LNCAP (cell line): Measurements from ENCODE around the gene MTARC2.

ENCODE experiments used
- TF ChIP-seq, protein P1 (sequence below): fragments of 450-650 bp; IDR thresholded peaks from 2 replicates; pipeline ENCODE4 v1.5.1; 2017; ENCODE audit warnings: mild to moderate bottlenecking

Gene MTARC2

DNA sequence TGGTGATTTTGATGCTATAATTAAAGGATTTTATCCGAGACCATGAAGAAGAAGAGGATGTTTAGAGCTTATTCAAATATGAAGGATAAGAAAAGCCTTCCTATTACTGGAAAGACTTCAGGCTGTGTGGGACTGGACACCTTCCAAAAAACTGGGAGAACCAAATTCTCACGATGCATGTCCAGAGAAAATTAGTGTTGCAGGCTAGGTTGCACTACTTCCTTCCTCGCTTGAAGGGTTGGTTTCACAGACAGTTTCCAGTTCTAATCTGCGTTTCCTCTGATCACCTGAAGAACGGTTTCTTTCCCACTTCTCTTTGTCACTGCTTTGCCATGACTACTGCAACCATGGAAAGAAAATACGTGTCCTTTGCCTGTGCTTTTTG lies 2.0 kb downstream of the MTARC2 start:
- TF ChIP-seq, protein P1, sequence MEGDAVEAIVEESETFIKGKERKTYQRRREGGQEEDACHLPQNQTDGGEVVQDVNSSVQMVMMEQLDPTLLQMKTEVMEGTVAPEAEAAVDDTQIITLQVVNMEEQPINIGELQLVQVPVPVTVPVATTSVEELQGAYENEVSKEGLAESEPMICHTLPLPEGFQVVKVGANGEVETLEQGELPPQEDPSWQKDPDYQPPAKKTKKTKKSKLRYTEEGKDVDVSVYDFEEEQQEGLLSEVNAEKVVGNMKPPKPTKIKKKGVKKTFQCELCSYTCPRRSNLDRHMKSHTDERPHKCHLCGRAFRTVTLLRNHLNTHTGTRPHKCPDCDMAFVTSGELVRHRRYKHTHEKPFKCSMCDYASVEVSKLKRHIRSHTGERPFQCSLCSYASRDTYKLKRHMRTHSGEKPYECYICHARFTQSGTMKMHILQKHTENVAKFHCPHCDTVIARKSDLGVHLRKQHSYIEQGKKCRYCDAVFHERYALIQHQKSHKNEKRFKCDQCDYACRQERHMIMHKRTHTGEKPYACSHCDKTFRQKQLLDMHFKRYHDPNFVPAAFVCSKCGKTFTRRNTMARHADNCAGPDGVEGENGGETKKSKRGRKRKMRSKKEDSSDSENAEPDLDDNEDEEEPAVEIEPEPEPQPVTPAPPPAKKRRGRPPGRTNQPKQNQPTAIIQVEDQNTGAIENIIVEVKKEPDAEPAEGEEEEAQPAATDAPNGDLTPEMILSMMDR: no peak

DNA sequence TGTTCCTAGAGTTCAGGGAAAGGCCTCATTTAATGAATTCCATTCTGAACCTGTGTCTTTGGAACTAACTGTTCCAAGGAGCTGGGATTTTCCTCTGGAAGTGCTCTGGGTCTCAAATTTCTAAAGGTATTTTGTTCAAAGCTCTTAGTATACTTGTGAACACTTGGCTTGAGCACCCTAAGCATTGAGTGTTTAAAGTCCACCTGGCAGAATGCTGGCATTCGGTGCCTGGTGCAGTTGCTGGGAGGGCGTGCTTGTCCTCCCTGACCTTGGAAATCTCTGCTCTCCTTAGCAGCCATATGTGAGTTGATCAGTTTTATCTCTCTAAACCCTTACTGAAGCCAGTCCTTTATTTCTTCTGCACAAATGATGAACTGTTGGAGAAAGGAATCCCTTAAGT lies 3.0 kb downstream of the MTARC2 start:
- TF ChIP-seq, protein P1: no peak

DNA sequence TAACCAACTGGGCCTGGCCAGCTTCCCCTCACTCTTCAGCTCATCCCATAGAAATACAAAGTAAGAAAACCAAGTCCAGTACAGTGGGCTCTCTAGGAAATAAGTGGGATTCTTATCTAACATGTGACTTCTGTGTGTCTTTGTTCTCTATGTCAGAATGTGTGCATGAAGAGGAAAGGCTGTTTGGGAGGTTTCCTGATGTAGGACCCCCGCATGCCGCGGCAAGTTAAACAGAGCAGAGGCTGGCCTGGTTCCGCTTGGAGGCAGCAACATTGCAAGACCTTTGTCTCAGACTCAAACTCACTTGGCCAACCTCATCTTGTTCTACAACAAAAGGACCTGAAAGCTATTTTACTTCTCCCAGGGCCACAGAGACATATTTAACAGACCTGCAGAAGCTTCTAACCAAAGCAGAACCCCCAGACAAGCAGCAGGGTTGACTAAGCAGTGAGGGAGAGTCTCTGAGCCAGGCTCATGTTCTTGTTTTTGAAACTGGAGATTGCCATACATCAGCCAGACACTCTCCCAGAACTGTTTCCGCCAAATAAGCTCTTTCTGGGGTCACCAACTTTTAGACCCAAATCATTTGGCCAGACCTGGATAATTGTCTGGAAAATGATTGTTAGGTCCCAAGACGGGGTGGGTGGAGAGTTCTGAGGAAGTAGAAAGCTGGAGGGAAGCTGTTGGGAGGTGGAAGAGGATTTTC lies 6.2 kb downstream of the MTARC2 start:
- TF ChIP-seq, protein P1: no peak

DNA sequence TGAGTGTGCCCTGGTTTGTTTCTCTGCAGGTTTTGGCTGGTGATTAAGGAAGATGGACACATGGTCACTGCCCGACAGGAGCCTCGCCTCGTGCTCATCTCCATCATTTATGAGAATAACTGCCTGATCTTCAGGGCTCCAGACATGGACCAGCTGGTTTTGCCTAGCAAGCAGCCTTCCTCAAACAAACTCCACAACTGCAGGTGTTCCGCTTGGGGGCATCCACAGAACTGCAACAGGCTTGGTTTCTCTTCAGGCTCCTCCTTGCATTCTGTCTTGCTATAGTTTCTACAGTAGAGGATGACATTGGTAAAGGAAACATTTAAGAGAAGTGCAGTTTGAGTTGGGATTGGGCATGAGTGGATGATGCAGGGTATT lies 6.8 kb downstream of the MTARC2 start:
- TF ChIP-seq, protein P1: no peak

DNA sequence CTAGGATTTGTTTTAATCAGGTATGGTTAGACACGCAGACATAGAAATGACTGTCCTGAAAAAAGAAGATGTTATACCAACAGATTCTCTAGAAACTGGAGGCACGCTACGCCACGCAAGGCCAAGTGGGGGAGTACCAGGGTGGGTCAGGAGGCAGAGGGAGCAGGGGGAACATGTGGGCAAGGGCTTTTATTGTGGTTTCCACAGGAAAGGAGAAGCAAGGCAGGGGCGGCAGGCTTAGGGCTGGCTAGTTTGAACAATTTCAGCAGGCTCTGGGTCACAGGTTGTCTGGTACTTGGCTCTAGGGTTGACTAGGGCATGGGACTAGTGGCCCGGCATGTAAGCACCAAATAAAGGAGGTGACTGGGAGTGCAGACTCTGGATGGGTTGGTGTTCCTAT lies 7.2 kb downstream of the MTARC2 start:
- TF ChIP-seq, protein P1: no peak

DNA sequence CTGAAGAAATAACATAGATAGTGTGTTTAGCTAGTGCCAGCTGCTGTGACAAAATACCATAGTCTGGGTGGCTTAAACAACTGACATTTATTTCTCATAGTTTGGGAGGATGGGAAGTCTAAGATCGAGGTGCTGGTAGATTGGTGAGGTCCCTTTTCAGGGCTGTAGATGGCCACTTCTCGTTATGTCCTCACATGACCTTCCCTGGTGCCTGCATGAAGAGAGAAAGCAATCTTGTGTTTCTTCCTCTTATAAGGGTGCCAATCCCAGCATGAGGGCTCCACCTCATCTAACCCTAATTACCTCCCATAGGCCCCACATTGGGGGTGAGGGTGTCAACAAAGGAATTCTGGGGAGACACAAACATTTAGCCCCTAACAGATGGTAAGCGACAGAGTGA lies 9.3 kb downstream of the MTARC2 start:
- TF ChIP-seq, protein P1: no peak

DNA sequence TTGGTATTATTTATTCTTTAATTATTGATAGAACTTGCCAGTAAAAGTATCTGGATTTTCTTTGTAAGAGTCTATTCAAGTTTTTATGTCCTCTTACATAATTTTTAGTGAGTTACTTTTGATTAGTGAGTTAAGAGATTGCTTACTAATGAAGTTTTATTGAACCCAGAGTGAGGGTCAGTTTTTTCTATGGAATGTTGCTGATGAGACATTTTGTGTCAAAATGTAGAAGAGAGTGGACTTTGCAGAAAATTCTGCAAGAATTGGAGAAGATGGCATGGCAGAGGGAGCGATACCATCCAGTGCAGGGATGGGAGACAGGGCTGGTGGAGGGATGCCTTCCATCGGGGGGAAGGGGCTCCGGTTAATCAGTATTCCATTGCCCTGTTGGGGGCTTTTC lies 11.0 kb downstream of the MTARC2 start:
- TF ChIP-seq, protein P1: no peak
